H4 (cell line): ENCODE data around the gene GRAMD1B. TPM values are rescaled to one million over a fixed set of nuclear protein-coding genes. Genes with fewer than 3 reads are reported as not detected.
"Not testable (repeated sequence)": the region's sequence is repeated elsewhere in the genome, so short reads cannot be mapped to it uniquely, and the experiment has no call there.

Source experiments
- DNase-seq: peaks from one replicate; pipeline ENCODE4 v3.0.0-alpha.2; 2015; ENCODE audit warnings: low spot score
- total RNA-seq: library from RNA; depleted of rRNA; stranded (reverse); fragments of >200 nt; shearing (Covaris generic); gene quantifications from 2 replicates; pipeline ENCODE4 v1.2.3, GENCODE V29; 2014

GRAMD1B gene
- total RNA-seq, 1 experiment from 2014 or later = 11.0 TPM

GRCh38 chr11:123509737-123510578 is 79.9 kb downstream of the GRAMD1B start:
- DNase-seq = no peak

- DNase-seq = no peak
Observed at GRCh38 chr11:123510579-123510905, 80.5 kb downstream of the GRAMD1B start.

GRCh38 chr11:123511037-123511870 is 81.2 kb downstream of the GRAMD1B start:
- peak; percentile 90 for DNase-seq

GRCh38 chr11:123513309-123513708 is 83.2 kb downstream of the GRAMD1B start:
- not testable (repeated sequence) for DNase-seq

- DNase-seq = no peak
Observed at GRCh38 chr11:123516238-123516637, 86.2 kb downstream of the GRAMD1B start.

- no peak for DNase-seq
Observed at GRCh38 chr11:123517559-123518364, 87.7 kb downstream of the GRAMD1B start.

GRCh38 chr11:123518496-123519054 is 88.5 kb downstream of the GRAMD1B start:
- DNase-seq = no peak

GRCh38 chr11:123519055-123519796 is 89.2 kb downstream of the GRAMD1B start:
- DNase-seq = no peak

- no peak for DNase-seq
Observed at GRCh38 chr11:123519797-123520193, 89.7 kb downstream of the GRAMD1B start.

- DNase-seq = not testable (repeated sequence)
Observed at GRCh38 chr11:123520476-123520875, 90.4 kb downstream of the GRAMD1B start.

- DNase-seq = no peak
Observed at GRCh38 chr11:123521001-123521400, 90.9 kb downstream of the GRAMD1B start.

GRCh38 chr11:123521930-123522329 is 91.9 kb downstream of the GRAMD1B start:
- DNase-seq = no peak

GRCh38 chr11:123523539-123523938 is 93.5 kb downstream of the GRAMD1B start:
- DNase-seq = no peak

- no peak for DNase-seq
Observed at GRCh38 chr11:123525097-123525496, 95.0 kb downstream of the GRAMD1B start.

GRCh38 chr11:123525511-123525918 is 95.4 kb downstream of the GRAMD1B start:
- no peak for DNase-seq

- DNase-seq = no peak
Observed at GRCh38 chr11:123526027-123526805, 96.1 kb downstream of the GRAMD1B start.

GRCh38 chr11:123526918-123527317 is 96.8 kb downstream of the GRAMD1B start:
- DNase-seq = no peak

- DNase-seq = no peak
Observed at GRCh38 chr11:123527526-123527925, 97.5 kb downstream of the GRAMD1B start.

- no peak for DNase-seq
Observed at GRCh38 chr11:123527947-123528346, 97.9 kb downstream of the GRAMD1B start.

- DNase-seq = no peak
Observed at GRCh38 chr11:123531325-123531724, 101.3 kb downstream of the GRAMD1B start.
